Measurements from ENCODE around the gene ZXDC. TPM values are rescaled to one million over a fixed set of nuclear protein-coding genes. Genes with fewer than 3 reads are reported as not detected.

ZXDC gene
- total and polyA plus RNA-seq, 9 of the 15 experiments (the other 6 are each of a cell fraction or from before 2014, with no cell fraction given) = 0.59 to 13.4 (median 7.3) TPM

GRCh38 chr3:126475413-126476114 is at the start of gene ZXDC (continued):
- no peak for TF ChIP-seq HDGF (IDR thresholded peaks at IDR 0.05)
- no peak for TF ChIP-seq ZNF79 (CRISPR knock-in tag; IDR thresholded peaks at IDR 0.05; ENCODE audit: low read depth)
- peak; percentile 20; the same call in 1 of the 2 replicates for TF ChIP-seq ZFX (CRISPR knock-in tag; IDR thresholded peaks at IDR 0.05)
- no peak for TF ChIP-seq HNRNPUL1 (IDR thresholded peaks at IDR 0.05; ENCODE audit: low read length)
- TF ChIP-seq SMAD4 (CRISPR knock-in tag; conservative IDR thresholded peaks at IDR 0.05) = peak; percentile 71
- no peak for TF ChIP-seq RNF2 (IDR thresholded peaks at IDR 0.05)
- TF ChIP-seq ZNF316 (IDR thresholded peaks at IDR 0.05) = no peak
- TF ChIP-seq RBBP5 (IDR thresholded peaks at IDR 0.05; ENCODE audit: borderline replicate concordance, insufficient read depth, low read length, poor library complexity, severe bottlenecking) = peak; percentile 4
- peak; percentile 55; the same call in 1 of the 2 replicates for TF ChIP-seq CTBP1 (IDR thresholded peaks at IDR 0.05; ENCODE audit: borderline replicate concordance)
- TF ChIP-seq ADNP (tag; IDR thresholded peaks at IDR 0.05) = no peak
- peak; percentile 55 for TF ChIP-seq HMGN3 (IDR thresholded peaks at IDR 0.05; ENCODE audit: borderline replicate concordance, extremely low read depth, insufficient read length, low read depth, low read length)
- TF ChIP-seq U2AF1 (optimal IDR thresholded peaks at IDR 0.05; ENCODE audit: low read depth, low read length) = no peak
- TF ChIP-seq FOXJ3 (CRISPR knock-in tag; IDR thresholded peaks at IDR 0.05) = no peak
- no peak for TF ChIP-seq FOXP4 (CRISPR knock-in tag; IDR thresholded peaks at IDR 0.05; ENCODE audit: borderline replicate concordance)
- no peak for TF ChIP-seq HBP1 (CRISPR knock-in tag; IDR thresholded peaks at IDR 0.05)
- no peak for TF ChIP-seq ZNF561 (CRISPR knock-in tag; conservative IDR thresholded peaks at IDR 0.05)
- TF ChIP-seq BCL6 (CRISPR knock-in tag; IDR thresholded peaks at IDR 0.05) = no peak
- no peak for TF ChIP-seq ZBTB34 (CRISPR knock-in tag; IDR thresholded peaks at IDR 0.05)
- TF ChIP-seq NFATC3 (IDR thresholded peaks at IDR 0.05) = no peak
- no peak for TF ChIP-seq IFI16 (CRISPR knock-in tag; IDR thresholded peaks at IDR 0.05)
- no peak for TF ChIP-seq DPF2 (IDR thresholded peaks at IDR 0.05)
- TF ChIP-seq ZNF77 (CRISPR knock-in tag; IDR thresholded peaks at IDR 0.05) = no peak
- TF ChIP-seq CREM (IDR thresholded peaks at IDR 0.05; ENCODE audit: low read depth) = peak; percentile 75
- no peak for TF ChIP-seq ATF2 (CRISPR knock-in tag; IDR thresholded peaks at IDR 0.05)
- TF ChIP-seq GTF2A2 (tag; IDR thresholded peaks at IDR 0.05) = no peak
- TF ChIP-seq ZNF184 (CRISPR knock-in tag; IDR thresholded peaks at IDR 0.05) = no peak
